Fibroblast of lung (primary cell): ENCODE measurements around the gene KCNIP4. TPM values are rescaled to one million over a fixed set of nuclear protein-coding genes. Genes with fewer than 3 reads are reported as not detected.

ENCODE experiments used
- DNase-seq, 2 donors: peaks; one replicate each; pipeline versions ENCODE4 v3.0.0 to v3.0.0-alpha.2; 2010; ENCODE audit warnings: low read depth in 2 of 2
- H2AFZ ChIP-seq: 2 replicates; pipeline ENCODE4 v1.5.1; 2012; ENCODE audit warnings: low read length, control low read depth, inconsistent platforms
- H3K27ac ChIP-seq: 2 replicates; pipeline ENCODE4 v1.5.1; 2011; ENCODE audit warnings: low read length, control low read depth; ENCODE audit not compliant: insufficient read depth
- H3K27me3 ChIP-seq: 2 replicates; pipeline ENCODE4 v1.5.1; 2011; ENCODE audit warnings: mild to moderate bottlenecking, low read length; ENCODE audit not compliant: control insufficient read depth, insufficient read depth
- H3K36me3 ChIP-seq: 2 replicates; pipeline ENCODE4 v1.5.1; 2011; ENCODE audit warnings: low read length; ENCODE audit not compliant: control insufficient read depth, insufficient read depth
- H3K4me1 ChIP-seq: 2 replicates; pipeline ENCODE4 v1.5.1; 2011; ENCODE audit warnings: low read length; ENCODE audit not compliant: control insufficient read depth, insufficient read depth; ENCODE audit errors: extremely low read depth
- H3K4me2 ChIP-seq: 2 replicates; pipeline ENCODE4 v1.5.1; 2011; ENCODE audit warnings: low read length, control low read depth; ENCODE audit not compliant: insufficient read depth; ENCODE audit errors: extremely low read depth
- H3K4me3 ChIP-seq, 4 experiments: fragments of 200-600 bp in 1 of 4; sonication (generic) in 1 of 4; replicated peaks in 1 of 4; 2 replicates each; pipeline ENCODE4 v1.5.1; 2011 to 2016; ENCODE audit warnings: low read length in 4 of 4, low read depth in 3 of 4, mild to moderate bottlenecking in 3 of 4, control low read depth in 2 of 4, inconsistent platforms in 1 of 4, mixed read lengths in 1 of 4; ENCODE audit not compliant: insufficient read depth in 1 of 4; ENCODE audit errors: control extremely low read depth in 1 of 4
- H3K79me2 ChIP-seq: 2 replicates; pipeline ENCODE4 v1.5.1; 2012; ENCODE audit warnings: mild to moderate bottlenecking, low read length, inconsistent platforms; ENCODE audit not compliant: control insufficient read depth, insufficient read depth
- H3K9ac ChIP-seq: 2 replicates; pipeline ENCODE4 v1.5.1; 2011; ENCODE audit warnings: mild to moderate bottlenecking, low read length, control low read depth; ENCODE audit not compliant: insufficient read depth
- H3K9me3 ChIP-seq: 2 replicates; pipeline ENCODE4 v1.5.1; 2012; ENCODE audit warnings: low read depth, low read length; ENCODE audit not compliant: control insufficient read depth, insufficient read depth
- H4K20me1 ChIP-seq: 2 replicates; pipeline ENCODE4 v1.5.1; 2011; ENCODE audit warnings: low read length; ENCODE audit not compliant: control insufficient read depth, insufficient read depth; ENCODE audit errors: extremely low read depth
- EZH2 ChIP-seq: IDR thresholded peaks from 2 replicates; pipeline ENCODE4 v1.5.1; 2012; ENCODE audit warnings: low read length, control low read depth, mild to moderate bottlenecking; ENCODE audit errors: missing control alignments
- polyA plus RNA-seq, 2 donors: library from polyadenylated mRNA; depleted of rRNA in 1 of 2; stranded (reverse) in 1 of 2; unstranded in 1 of 2; fragments of >200 nt; gene quantifications; 2 replicates each; pipeline ENCODE4 v1.2.1, GENCODE V29; 2011 to 2012; ENCODE audit warnings: missing spikeins in 1 of 2
- total RNA-seq: library from RNA; depleted of rRNA; stranded (reverse); fragments of >200 nt; gene quantifications from 2 replicates; pipeline ENCODE4 v1.2.1, GENCODE V29; 2014
- TF ChIP-seq, protein P1 (sequence below), 2 donors: IDR thresholded peaks in 1 of 2; conservative IDR thresholded peaks in 1 of 2; 1 replicate in 1 of 2; 2 replicates in 1 of 2; pipeline ENCODE4 v1.5.1; 2011 to 2012; ENCODE audit warnings: low read length in 2 of 2, control low read depth in 1 of 2, inconsistent platforms in 1 of 2, low read depth in 1 of 2, mild to moderate bottlenecking in 1 of 2

KCNIP4 gene
- total and polyA plus RNA-seq, 2 donors (not counting 1 experiment from before 2014, with no cell fraction given) = not detected

DNA sequence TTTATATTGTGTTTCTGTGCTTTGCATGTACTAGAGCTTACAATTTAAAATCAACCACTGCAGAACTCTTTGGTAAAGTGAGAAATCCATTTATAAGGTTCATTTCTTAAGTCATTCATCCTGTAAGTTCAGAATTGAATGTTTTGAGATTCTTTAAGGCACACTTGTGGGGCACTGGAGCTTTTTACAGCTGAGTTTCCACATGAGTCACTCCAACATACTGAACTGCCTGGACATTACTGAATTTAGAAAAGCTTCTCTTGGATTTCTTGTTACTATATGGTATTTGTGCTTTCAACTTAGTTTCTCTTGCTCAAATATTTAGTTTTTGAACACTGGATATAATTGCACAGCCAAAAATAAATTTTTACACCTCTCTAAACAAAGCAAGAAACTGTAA is 1022.0 kb downstream of the KCNIP4 start:
- no peaks in the 10 kb centered on the region for H3K4me1 ChIP-seq
- H3K9ac ChIP-seq = no peak overlapping the region
- H3K36me3 ChIP-seq = no peaks in the 10 kb centered on the region
- H3K27me3 ChIP-seq = no peaks in the 10 kb centered on the region
- H3K79me2 ChIP-seq = no peaks in the 10 kb centered on the region
- TF ChIP-seq, protein P1, sequence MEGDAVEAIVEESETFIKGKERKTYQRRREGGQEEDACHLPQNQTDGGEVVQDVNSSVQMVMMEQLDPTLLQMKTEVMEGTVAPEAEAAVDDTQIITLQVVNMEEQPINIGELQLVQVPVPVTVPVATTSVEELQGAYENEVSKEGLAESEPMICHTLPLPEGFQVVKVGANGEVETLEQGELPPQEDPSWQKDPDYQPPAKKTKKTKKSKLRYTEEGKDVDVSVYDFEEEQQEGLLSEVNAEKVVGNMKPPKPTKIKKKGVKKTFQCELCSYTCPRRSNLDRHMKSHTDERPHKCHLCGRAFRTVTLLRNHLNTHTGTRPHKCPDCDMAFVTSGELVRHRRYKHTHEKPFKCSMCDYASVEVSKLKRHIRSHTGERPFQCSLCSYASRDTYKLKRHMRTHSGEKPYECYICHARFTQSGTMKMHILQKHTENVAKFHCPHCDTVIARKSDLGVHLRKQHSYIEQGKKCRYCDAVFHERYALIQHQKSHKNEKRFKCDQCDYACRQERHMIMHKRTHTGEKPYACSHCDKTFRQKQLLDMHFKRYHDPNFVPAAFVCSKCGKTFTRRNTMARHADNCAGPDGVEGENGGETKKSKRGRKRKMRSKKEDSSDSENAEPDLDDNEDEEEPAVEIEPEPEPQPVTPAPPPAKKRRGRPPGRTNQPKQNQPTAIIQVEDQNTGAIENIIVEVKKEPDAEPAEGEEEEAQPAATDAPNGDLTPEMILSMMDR (conservative IDR thresholded peaks at IDR 0.05 in 1 of 2, IDR thresholded peaks at IDR 0.05 in 1 of 2; ENCODE audit: low read depth in 1 of 2, low read length in 2 of 2) = no peak
- TF ChIP-seq EZH2 = no peak
- no peak overlapping the region for H3K4me3 ChIP-seq
- no peaks in the 10 kb centered on the region for H3K9me3 ChIP-seq
- no peak overlapping the region for H3K27ac ChIP-seq
- no peak for DNase-seq
- H3K4me2 ChIP-seq = no peak overlapping the region
- no peak overlapping the region for H2AFZ ChIP-seq
- H4K20me1 ChIP-seq = no peaks in the 10 kb centered on the region

DNA sequence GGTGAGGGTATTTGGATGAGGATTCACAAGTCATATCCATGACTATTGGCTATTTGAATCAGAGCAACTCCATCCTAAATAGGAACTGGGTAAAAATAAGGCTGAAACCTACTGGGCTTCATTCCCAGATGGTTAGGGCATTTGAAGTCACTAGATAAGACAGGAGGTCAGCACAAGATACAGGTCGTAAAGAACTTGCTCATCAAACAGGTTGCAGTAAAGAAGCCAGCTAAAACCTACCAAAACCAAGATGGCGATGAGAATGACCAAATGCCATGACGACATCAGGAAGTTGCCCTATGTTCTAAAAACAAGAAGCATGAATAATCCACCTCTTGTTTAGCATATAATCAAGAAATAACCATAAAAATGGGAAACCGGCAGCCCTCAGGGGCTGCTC is 1023.4 kb downstream of the KCNIP4 start:
- no peaks in the 10 kb centered on the region for H3K36me3 ChIP-seq
- H3K9ac ChIP-seq = no peak overlapping the region
- DNase-seq = no peak
- no peak overlapping the region for H2AFZ ChIP-seq
- no peaks in the 10 kb centered on the region for H4K20me1 ChIP-seq
- no peak overlapping the region for H3K27ac ChIP-seq
- H3K79me2 ChIP-seq = no peaks in the 10 kb centered on the region
- H3K4me1 ChIP-seq = no peaks in the 10 kb centered on the region
- no peak overlapping the region for H3K4me2 ChIP-seq
- TF ChIP-seq, protein P1 (conservative IDR thresholded peaks at IDR 0.05 in 1 of 2, IDR thresholded peaks at IDR 0.05 in 1 of 2; ENCODE audit: low read depth in 1 of 2, low read length in 2 of 2) = no peak
- no peak for TF ChIP-seq EZH2
- no peak overlapping the region for H3K4me3 ChIP-seq
- no peaks in the 10 kb centered on the region for H3K27me3 ChIP-seq
- no peaks in the 10 kb centered on the region for H3K9me3 ChIP-seq

DNA sequence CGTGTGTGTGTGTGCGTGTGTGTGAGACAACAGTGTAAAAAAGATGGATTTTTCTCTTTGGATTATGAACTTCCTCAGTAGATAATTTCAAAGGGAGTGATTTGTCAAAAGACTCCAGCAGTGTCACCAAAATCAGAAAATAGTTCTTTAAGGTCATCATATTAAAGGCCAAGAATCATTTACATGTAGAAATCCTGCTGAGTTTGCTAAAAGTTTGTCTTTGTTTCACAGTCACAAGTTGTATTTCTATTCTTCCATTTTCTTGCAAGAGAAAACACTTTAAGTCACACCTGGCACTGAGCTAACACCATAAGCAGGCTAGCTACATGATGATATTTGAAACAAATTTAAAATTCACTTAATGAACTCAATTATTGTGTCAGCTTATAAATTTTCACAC is 1025.6 kb downstream of the KCNIP4 start:
- H2AFZ ChIP-seq = no peak overlapping the region
- H3K4me1 ChIP-seq = no peaks in the 10 kb centered on the region
- H3K27me3 ChIP-seq = no peaks in the 10 kb centered on the region

More for the DNA sequence above, 1025.6 kb downstream of the KCNIP4 start:
- H4K20me1 ChIP-seq = no peaks in the 10 kb centered on the region
- no peak overlapping the region for H3K4me3 ChIP-seq
- no peak overlapping the region for H3K4me2 ChIP-seq
- no peaks in the 10 kb centered on the region for H3K9me3 ChIP-seq
- no peak overlapping the region for H3K27ac ChIP-seq
- H3K36me3 ChIP-seq = no peaks in the 10 kb centered on the region
- H3K9ac ChIP-seq = no peak overlapping the region
- H3K79me2 ChIP-seq = no peaks in the 10 kb centered on the region
- no peak for DNase-seq
- no peak for TF ChIP-seq EZH2
- TF ChIP-seq, protein P1 (conservative IDR thresholded peaks at IDR 0.05 in 1 of 2, IDR thresholded peaks at IDR 0.05 in 1 of 2; ENCODE audit: low read depth in 1 of 2, low read length in 2 of 2) = no peak
